NB4 (cell line): ENCODE results near the gene KRT80.

ENCODE experiments used
- DNase-seq: peaks from one replicate; pipeline ENCODE4 v3.0.0; 2010; ENCODE audit warnings: low read depth
- H3K4me3 ChIP-seq: one replicate; pipeline ENCODE4 v1.5.1; 2011; ENCODE audit warnings: mild to moderate bottlenecking, low read depth, low read length, moderate library complexity
- CTCF ChIP-seq: IDR thresholded peaks from one replicate; pipeline ENCODE4 v1.5.1; 2012; ENCODE audit warnings: low read depth, low read length
- MYC ChIP-seq: IDR thresholded peaks from 2 replicates; pipeline ENCODE4 v1.6.1; 2011; ENCODE audit warnings: low read depth, low read length
- POLR2A ChIP-seq: IDR thresholded peaks from 2 replicates; pipeline ENCODE4 v1.6.1; 2011; ENCODE audit warnings: mild to moderate bottlenecking; ENCODE audit not compliant: insufficient read length; ENCODE audit errors: extremely low read depth
- TF ChIP-seq, protein P1 (sequence below): IDR thresholded peaks from 2 replicates; pipeline ENCODE4 v1.6.1; 2011; ENCODE audit warnings: low read depth, low read length

The KRT80 gene

GRCh38 chr12:52210186-52210924, 18.5 kb upstream of the KRT80 start:
- no peak for TF ChIP-seq POLR2A
- TF ChIP-seq, protein P1, sequence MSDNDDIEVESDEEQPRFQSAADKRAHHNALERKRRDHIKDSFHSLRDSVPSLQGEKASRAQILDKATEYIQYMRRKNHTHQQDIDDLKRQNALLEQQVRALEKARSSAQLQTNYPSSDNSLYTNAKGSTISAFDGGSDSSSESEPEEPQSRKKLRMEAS, result no peak
- no peak for TF ChIP-seq MYC
- no peak for TF ChIP-seq CTCF

GRCh38 chr12:52209321-52209720, 17.5 kb upstream of the KRT80 start:
- DNase-seq, result no peak
- H3K4me3 ChIP-seq, result no peak overlapping the region
- TF ChIP-seq POLR2A (no peak), CTCF (no peak), MYC (no peak)
- TF ChIP-seq, protein P1, result no peak

More at GRCh38 chr12:52210186-52210924, 18.5 kb upstream of the KRT80 start:
- H3K4me3 ChIP-seq, result no peak overlapping the region
- peak; percentile 25 for DNase-seq

DNA sequence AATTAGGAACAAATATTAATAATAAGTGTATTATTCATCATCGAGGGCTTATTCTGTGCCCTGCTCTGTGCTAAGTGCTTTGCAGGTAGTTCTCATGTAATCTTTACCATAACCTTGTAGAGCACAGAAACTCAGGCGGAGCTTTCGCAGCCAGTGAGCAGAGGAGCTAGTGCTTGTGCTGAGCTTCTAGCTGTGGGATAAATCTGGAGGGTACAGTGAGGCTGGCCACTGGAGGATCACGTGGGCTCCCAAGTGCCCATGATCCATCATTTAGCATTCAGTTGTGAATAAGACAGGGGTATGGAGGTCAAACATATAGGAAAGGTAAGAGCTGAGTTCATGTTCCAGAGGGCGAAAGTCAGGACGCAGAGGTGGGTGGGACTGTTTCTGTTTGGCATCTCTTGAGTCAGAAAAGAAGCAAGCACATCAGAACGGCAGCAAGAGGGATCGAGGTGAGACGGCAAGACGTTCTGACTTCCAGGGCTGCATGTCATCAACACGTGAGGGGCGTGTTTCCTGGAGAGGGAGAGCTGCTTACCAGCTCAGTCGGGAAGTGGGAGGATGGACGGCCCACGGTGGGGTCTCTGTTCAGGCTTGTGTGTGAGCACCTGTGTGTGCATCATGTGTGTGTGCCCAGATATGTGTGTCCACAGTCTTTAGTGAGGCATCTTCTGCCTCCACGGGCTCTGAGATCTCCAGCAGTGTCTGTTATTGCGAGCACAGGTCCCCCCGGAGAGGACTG, 16.8 kb upstream of the KRT80 start:
- no peak for TF ChIP-seq MYC
- no peak for TF ChIP-seq POLR2A
- TF ChIP-seq, protein P1, result no peak
- no peak for TF ChIP-seq CTCF
- DNase-seq, result no peak

DNA sequence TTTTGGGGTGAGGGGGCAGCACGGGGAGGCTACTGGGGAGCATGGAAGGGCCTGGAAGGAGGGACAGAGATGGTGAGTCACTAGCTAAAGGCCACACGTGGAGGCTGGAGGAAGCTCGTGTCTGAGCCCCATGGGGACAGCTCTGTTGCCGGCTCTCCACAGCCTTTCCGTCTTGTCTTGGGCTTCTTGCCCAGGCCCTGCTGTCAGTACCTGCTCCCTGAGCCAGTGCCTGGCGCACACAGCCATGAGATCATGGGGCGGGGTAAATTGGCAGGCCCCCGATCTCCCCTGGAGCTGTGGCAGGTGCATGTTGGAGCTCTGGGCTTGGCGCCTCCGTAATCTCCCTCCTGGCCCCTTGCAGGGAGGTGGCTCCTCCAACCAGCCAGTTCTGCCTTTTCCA, 16.1 kb upstream of the KRT80 start:
- peak; percentile 89 for DNase-seq
- TF ChIP-seq, protein P1, result peak; percentile 90
- peak; percentile 85 for TF ChIP-seq MYC
- TF ChIP-seq CTCF, result no peak
- TF ChIP-seq POLR2A, result no peak
- no peak overlapping the region for H3K4me3 ChIP-seq

More for the DNA sequence above, 16.8 kb upstream of the KRT80 start:
- H3K4me3 ChIP-seq, result no peak overlapping the region

DNA sequence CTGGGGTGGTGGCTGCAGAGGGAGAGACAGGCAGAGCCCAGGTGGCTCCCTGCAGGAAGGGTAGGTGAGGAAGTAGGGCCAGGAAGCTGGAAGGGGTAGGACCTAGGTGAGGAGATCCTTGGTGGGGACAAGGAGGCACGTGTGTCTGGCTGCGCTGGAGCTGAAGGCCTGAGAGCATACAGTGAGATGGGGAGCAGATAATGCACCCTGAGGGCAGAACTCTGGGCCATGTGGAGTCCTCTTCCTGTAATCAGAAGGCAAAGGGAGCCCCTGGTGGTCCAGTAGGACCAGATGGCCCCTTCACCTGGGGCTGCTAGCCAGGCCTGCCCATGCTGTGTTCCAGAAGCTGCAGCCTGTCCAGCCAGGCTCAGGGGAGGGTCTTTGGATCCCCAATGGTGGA, 15.3 kb upstream of the KRT80 start:
- DNase-seq, result peak; percentile 28
- no peak overlapping the region for H3K4me3 ChIP-seq
- TF ChIP-seq POLR2A (no peak), CTCF (no peak), MYC (no peak)
- TF ChIP-seq, protein P1, result no peak
